ENCODE data around the gene DIP2C.

DIP2C gene

GRCh38 chr10:569961-570627 lies 119.4 kb downstream of the DIP2C start:
- DNase-seq: no peak

- DNase-seq: no peak
Measured at GRCh38 chr10:568848-569247, 120.6 kb downstream of the DIP2C start.

GRCh38 chr10:567869-568268 lies 121.6 kb downstream of the DIP2C start:
- no peak for DNase-seq

- DNase-seq: no peak
Measured at GRCh38 chr10:566241-566885, 123.1 kb downstream of the DIP2C start.

- DNase-seq: no peak
Measured at GRCh38 chr10:565676-566075, 123.8 kb downstream of the DIP2C start.

GRCh38 chr10:565146-565545 lies 124.3 kb downstream of the DIP2C start:
- DNase-seq: no peak

- no peak for DNase-seq
Measured at GRCh38 chr10:563827-564226, 125.6 kb downstream of the DIP2C start.

- DNase-seq: no peak
Measured at GRCh38 chr10:562142-562541, 127.3 kb downstream of the DIP2C start.

GRCh38 chr10:561721-562120 lies 127.7 kb downstream of the DIP2C start:
- DNase-seq: peak; percentile 29

- no peak for DNase-seq
Measured at GRCh38 chr10:560314-560992, 129.0 kb downstream of the DIP2C start.

- no peak for DNase-seq
Measured at GRCh38 chr10:559767-560047, 129.8 kb downstream of the DIP2C start.

- DNase-seq: no peak
Measured at GRCh38 chr10:558891-559766, 130.3 kb downstream of the DIP2C start.

- no peak for DNase-seq
Measured at GRCh38 chr10:558364-558763, 131.1 kb downstream of the DIP2C start.

GRCh38 chr10:557792-558328 lies 131.6 kb downstream of the DIP2C start:
- DNase-seq: no peak

GRCh38 chr10:556971-557637 lies 132.4 kb downstream of the DIP2C start:
- no peak for DNase-seq

- DNase-seq: no peak
Measured at GRCh38 chr10:555682-556350, 133.7 kb downstream of the DIP2C start.

GRCh38 chr10:555281-555680 lies 134.2 kb downstream of the DIP2C start:
- no peak for DNase-seq

GRCh38 chr10:554182-554848 lies 135.2 kb downstream of the DIP2C start:
- DNase-seq: no peak

GRCh38 chr10:553233-553632 lies 136.2 kb downstream of the DIP2C start:
- DNase-seq: peak; percentile 17

- DNase-seq: no peak
Measured at GRCh38 chr10:552679-553078, 136.8 kb downstream of the DIP2C start.

Measured in DMS79 treated with DMSO at 0.1 percent for 48 hours (cell line).